K562 (cell line): Measurements from ENCODE around the gene MAMDC2. TPM values are rescaled to one million over a fixed set of nuclear protein-coding genes. Genes with fewer than 3 reads are reported as not detected.

Source experiments
- ATAC-seq: fragments of 200-7000 bp; cut with Tn5 transposase; 3 replicates; pipeline ENCODE4 v1.9.1; 2020; ENCODE audit warnings: moderate library complexity
- BruUV-seq: library from RNA; stranded (reverse); fragments of 400-500 nt; replicated peaks from 2 replicates; lab custom pipeline; 2021; lab: Mats Ljungman, UMichigan
- CTCF ChIA-PET: fragments of 300-600 bp; formaldehyde crosslinking; extraction: SDS; loops from one replicate; lab custom pipeline; 2021; ENCODE audit warnings: low intra/inter-chr PET ratio; lab: Yijun Ruan, JAX
- POLR2A ChIA-PET: fragments of 300-600, 350-650 bp; sonication (Branson Sonifier 250); formaldehyde crosslinking; extraction: SDS; loops from one replicate; lab custom pipeline; 2021; ENCODE audit warnings: antibody characterized with exemption, inconsistent platforms; lab: Yijun Ruan, JAX
- DNase-seq, 4 experiments: peaks; one replicate each; pipeline versions ENCODE4 v3.0.0 to v3.0.0-alpha.2; 2011 to 2018; ENCODE audit warnings: low spot score in 3 of 4, mixed read lengths in 3 of 4; ENCODE audit errors: extremely low read depth in 1 of 4
- FAIRE-seq: peaks from 2 replicates; lab custom pipeline; 2011; peaks lifted over from hg19 to GRCh38; lab: Jason Lieb, UNC
- H2AFZ ChIP-seq: 2 replicates; pipeline ENCODE4 v1.6.0; 2011; ENCODE audit warnings: low read depth, low read length, control low read depth, inconsistent platforms
- H3K27ac ChIP-seq: fragments of 200-600 bp; 3 replicates; pipeline ENCODE4 v1.8.0; 2011; ENCODE audit warnings: low read depth, mild to moderate bottlenecking, control low read depth, inconsistent platforms, low read length, moderate library complexity, mixed read lengths; ENCODE audit errors: extremely low read depth
- H3K27me3 ChIP-seq, 2 experiments: fragments of 300-600 bp in 1 of 2; 2 replicates in 1 of 2; 3 replicates in 1 of 2; pipeline versions ENCODE4 v1.6.0 to v1.8.0; 2011; ENCODE audit warnings: inconsistent platforms in 2 of 2, low read length in 2 of 2, mild to moderate bottlenecking in 1 of 2, mixed read lengths in 1 of 2, moderate library complexity in 1 of 2; ENCODE audit not compliant: control insufficient read depth in 2 of 2, insufficient read depth in 2 of 2
- H3K36me3 ChIP-seq: fragments of 300-600 bp; 3 replicates; pipeline ENCODE4 v1.8.0; 2011; ENCODE audit warnings: mild to moderate bottlenecking, low read length, inconsistent platforms; ENCODE audit not compliant: control insufficient read depth, insufficient read depth
- H3K4me1 ChIP-seq, 2 experiments: fragments of 200-600 bp in 1 of 2; replicated peaks in 1 of 2; 2 replicates in 1 of 2; 3 replicates in 1 of 2; pipeline versions ENCODE4 v1.5.1 to v1.8.0; 2011; ENCODE audit warnings: inconsistent platforms in 2 of 2, low read length in 2 of 2, mild to moderate bottlenecking in 1 of 2, mixed read lengths in 1 of 2, moderate library complexity in 1 of 2; ENCODE audit not compliant: control insufficient read depth in 2 of 2, insufficient read depth in 2 of 2
- H3K4me2 ChIP-seq: 2 replicates; pipeline ENCODE4 v1.6.1; 2011; ENCODE audit warnings: low read length, control low read depth, inconsistent platforms, mixed read lengths; ENCODE audit not compliant: insufficient read depth
- H3K4me3 ChIP-seq: fragments of 200-600 bp; sonication (generic), shearing (Covaris generic); 2 replicates; pipeline ENCODE4 v1.5.1; 2016; ENCODE audit warnings: control low read depth, inconsistent platforms
- H3K79me2 ChIP-seq: fragments of 200-600 bp; 3 replicates; pipeline ENCODE4 v1.8.0; 2011; ENCODE audit warnings: low read length, inconsistent platforms; ENCODE audit not compliant: control insufficient read depth, insufficient read depth
- H3K9ac ChIP-seq, 2 experiments: 2 replicates each; pipeline versions ENCODE4 v1.6.0 to v1.6.1; 2011; ENCODE audit warnings: low read depth in 2 of 2, low read length in 2 of 2, control low read depth in 1 of 2, inconsistent platforms in 1 of 2, mild to moderate bottlenecking in 1 of 2, mixed read lengths in 1 of 2; ENCODE audit not compliant: insufficient read depth in 1 of 2
- H3K9me1 ChIP-seq: one replicate; pipeline ENCODE4 v1.6.0; 2011; ENCODE audit warnings: inconsistent platforms, mild to moderate bottlenecking, low read length, moderate library complexity; ENCODE audit not compliant: control insufficient read depth, insufficient read depth
- H3K9me3 ChIP-seq: replicated peaks from 2 replicates; pipeline ENCODE4 v1.5.1; 2011; ENCODE audit warnings: low read depth, low read length, inconsistent platforms; ENCODE audit not compliant: control insufficient read depth, insufficient read depth
- H4K20me1 ChIP-seq: replicated peaks from 2 replicates; pipeline ENCODE4 v1.6.1; 2011; ENCODE audit warnings: low read length, inconsistent platforms, mixed read lengths; ENCODE audit not compliant: control insufficient read depth, insufficient read depth
- GATA2 ChIP-seq: sonication (generic); formaldehyde crosslinking; IDR thresholded peaks from 2 replicates; pipeline ENCODE4 v1.4.0; 2020; ENCODE audit warnings: mild to moderate bottlenecking, missing genetic modification reagents
- LARP7 ChIP-seq: fragments of 450-650 bp; IDR thresholded peaks from 2 replicates; pipeline ENCODE4 v1.6.1; 2016
- PML ChIP-seq: IDR thresholded peaks from 2 replicates; pipeline ENCODE4 v1.6.1; 2012; ENCODE audit warnings: low read length, inconsistent platforms
- ZBTB7A ChIP-seq: IDR thresholded peaks from 2 replicates; pipeline ENCODE4 v1.6.1; 2011; ENCODE audit warnings: low read depth, mild to moderate bottlenecking, low read length, moderate library complexity, borderline replicate concordance; ENCODE audit not compliant: control insufficient read depth
- ZNF165 ChIP-seq: fragments of 250-450 bp; sonication (Bioruptor Pico); IDR thresholded peaks from 2 replicates; pipeline ENCODE4 v1.4.0; 2020; ENCODE audit warnings: borderline replicate concordance
- ZNF445 ChIP-seq: fragments of 250-450 bp; sonication (Bioruptor Pico); IDR thresholded peaks from 2 replicates; pipeline ENCODE4 v1.4.0; 2020; ENCODE audit warnings: low read depth, mild to moderate bottlenecking, moderate library complexity
- WGBS: fragments of 100-300 bp; shearing (Covaris generic); methylation state at CpG from one replicate; pipeline ENCODE4 v1.1.6; 2016; ENCODE audit warnings: low coverage, mixed read lengths; ENCODE audit not compliant: insufficient coverage; ENCODE audit errors: missing lambda C conversion rate; 5-methylcytosine and 5-hydroxymethylcytosine counted together
- in situ Hi-C: fragments of 300-500 bp; cut with MboI; formaldehyde crosslinking; loops from 4 replicates; pipeline ENCODE4 v1.15.0; 2018; ENCODE audit warnings: inconsistent platforms, mixed read lengths
- intact Hi-C: fragments of 100-400 bp; cut with micrococcal nuclease; formaldehyde crosslinking; loops from 2 replicates; pipeline ENCODE4 v1.14.2; 2022
- polyA plus RNA-seq, 8 experiments: library from polyadenylated mRNA; depleted of rRNA in 4 of 8; stranded (reverse) in 5 of 8; unstranded in 3 of 8; fragments of >200 nt; fragmentation: Nextera tagmentation in 2 of 8; fragmentation: Illumina TruSeq in 1 of 8; extraction: Ambion mirVana in 2 of 8; extraction: Trizol in 1 of 8; gene quantifications; 2 replicates each; pipeline versions ENCODE4 v1.2.1 to v1.2.3, GENCODE V29; 2011 to 2014; ENCODE audit warnings: inconsistent platforms in 1 of 8, missing spikeins in 1 of 8
- total RNA-seq, 7 experiments: library from RNA; depleted of rRNA in 6 of 7; stranded (reverse); fragments of >200 nt in 6 of 7; fragmentation: Illumina TruSeq in 2 of 7; extraction: Trizol in 2 of 7; gene quantifications; 2 replicates each; pipeline versions ENCODE4 v1.2.1 to v1.2.3, GENCODE V29; 2011 to 2021; ENCODE audit warnings: low replicate concordance in 1 of 7
- TF ChIP-seq, protein P1 (sequence below): fragments of 450-650 bp; IDR thresholded peaks from 2 replicates; pipeline ENCODE4 v1.6.1; 2016; ENCODE audit warnings: missing biosample characterization, missing genetic modification characterization
- TF ChIP-seq, protein P2 (sequence below), 3 experiments: fragments of 200-800 bp in 1 of 3; fragments of 250-450 bp in 1 of 3; fragments of 450-650 bp in 1 of 3; sonication (Bioruptor Pico) in 1 of 3; sonication (Bioruptor generic) in 1 of 3; formaldehyde crosslinking in 1 of 3; IDR thresholded peaks; 2 replicates each; pipeline versions ENCODE4 v1.6.1 to v1.8.0; 2016 to 2022; ENCODE audit warnings: mild to moderate bottlenecking in 2 of 3, missing genetic modification characterization in 2 of 3, missing compliant biosample characterization in 1 of 3, moderate library complexity in 1 of 3
- TF ChIP-seq, protein P3 (sequence below): fragments of 450-650 bp; formaldehyde crosslinking; IDR thresholded peaks from 2 replicates; pipeline ENCODE4 v1.4.0; 2020; ENCODE audit warnings: mild to moderate bottlenecking, moderate library complexity

Gene MAMDC2
- total and polyA plus RNA-seq, 9 of the 15 experiments (the other 6 are each of a cell fraction or from before 2014, with no cell fraction given) = 0.01 to 0.03 TPM; not detected in 7

DNA sequence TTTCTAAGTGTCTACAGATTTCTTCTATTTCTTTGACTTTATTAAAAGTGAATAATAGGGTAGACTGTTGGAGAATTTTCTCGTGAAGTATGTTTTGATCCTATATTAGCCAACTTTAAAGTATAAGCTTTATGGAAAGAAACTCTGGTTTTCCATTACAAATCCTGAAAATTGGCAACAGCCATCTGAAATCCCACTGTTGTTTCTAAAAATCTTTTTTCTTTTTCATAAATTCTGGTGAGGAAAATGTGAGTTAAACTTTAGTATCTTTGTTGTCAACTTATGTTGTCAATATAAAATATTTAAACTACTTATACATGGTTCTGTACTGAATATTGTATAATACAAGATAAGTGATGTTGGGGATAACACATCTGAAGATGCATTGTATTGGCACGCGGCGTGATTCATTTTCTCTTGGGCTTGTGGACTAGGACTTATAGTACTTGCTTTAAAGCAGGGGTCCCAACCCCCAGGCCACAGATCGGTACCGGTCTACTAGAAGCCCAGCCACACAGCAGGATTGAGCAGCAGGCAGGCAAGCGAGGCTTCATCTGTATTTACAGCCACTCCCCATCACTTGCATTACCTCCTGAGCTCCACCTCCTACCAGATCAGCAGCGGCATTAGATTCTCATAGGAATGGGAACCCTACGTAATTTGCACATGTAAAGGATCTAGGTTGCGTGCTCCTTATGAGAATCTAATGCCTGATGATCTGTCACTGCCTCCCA lies 12.7 kb downstream of the MAMDC2 start:
- Histone ChIP-seq H2AFZ (no peak overlapping the region), H3K4me2 (no peak overlapping the region), H3K4me1 (no peaks in the 10 kb centered on the region), H3K9me3 (no peaks in the 10 kb centered on the region), H3K27me3 (no peaks in the 10 kb centered on the region), H3K4me3 (no peak overlapping the region), H3K9me1 (no peaks in the 10 kb centered on the region), H3K27ac (no peak overlapping the region), H3K9ac (no peak overlapping the region), H4K20me1 (no peaks in the 10 kb centered on the region), H3K36me3 (no peaks in the 10 kb centered on the region), H3K79me2 (no peaks in the 10 kb centered on the region)
- ATAC-seq (no peak), FAIRE-seq (no peak), DNase-seq (no peak)
- in situ Hi-C loops = no loop called here
- no TSS peak for BruUV-seq
- ChIA-PET POLR2A (interaction anchor here (0.6 kb wide), 1 partner anchor 436 kb away, joined by 3 read pairs; no protein-coding TSS in a partner anchor), CTCF (no interaction called here)
- TF ChIP-seq, protein P1, sequence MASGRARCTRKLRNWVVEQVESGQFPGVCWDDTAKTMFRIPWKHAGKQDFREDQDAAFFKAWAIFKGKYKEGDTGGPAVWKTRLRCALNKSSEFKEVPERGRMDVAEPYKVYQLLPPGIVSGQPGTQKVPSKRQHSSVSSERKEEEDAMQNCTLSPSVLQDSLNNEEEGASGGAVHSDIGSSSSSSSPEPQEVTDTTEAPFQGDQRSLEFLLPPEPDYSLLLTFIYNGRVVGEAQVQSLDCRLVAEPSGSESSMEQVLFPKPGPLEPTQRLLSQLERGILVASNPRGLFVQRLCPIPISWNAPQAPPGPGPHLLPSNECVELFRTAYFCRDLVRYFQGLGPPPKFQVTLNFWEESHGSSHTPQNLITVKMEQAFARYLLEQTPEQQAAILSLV = no peak
- TF ChIP-seq ZBTB7A = no peak
- TF ChIP-seq, protein P2, sequence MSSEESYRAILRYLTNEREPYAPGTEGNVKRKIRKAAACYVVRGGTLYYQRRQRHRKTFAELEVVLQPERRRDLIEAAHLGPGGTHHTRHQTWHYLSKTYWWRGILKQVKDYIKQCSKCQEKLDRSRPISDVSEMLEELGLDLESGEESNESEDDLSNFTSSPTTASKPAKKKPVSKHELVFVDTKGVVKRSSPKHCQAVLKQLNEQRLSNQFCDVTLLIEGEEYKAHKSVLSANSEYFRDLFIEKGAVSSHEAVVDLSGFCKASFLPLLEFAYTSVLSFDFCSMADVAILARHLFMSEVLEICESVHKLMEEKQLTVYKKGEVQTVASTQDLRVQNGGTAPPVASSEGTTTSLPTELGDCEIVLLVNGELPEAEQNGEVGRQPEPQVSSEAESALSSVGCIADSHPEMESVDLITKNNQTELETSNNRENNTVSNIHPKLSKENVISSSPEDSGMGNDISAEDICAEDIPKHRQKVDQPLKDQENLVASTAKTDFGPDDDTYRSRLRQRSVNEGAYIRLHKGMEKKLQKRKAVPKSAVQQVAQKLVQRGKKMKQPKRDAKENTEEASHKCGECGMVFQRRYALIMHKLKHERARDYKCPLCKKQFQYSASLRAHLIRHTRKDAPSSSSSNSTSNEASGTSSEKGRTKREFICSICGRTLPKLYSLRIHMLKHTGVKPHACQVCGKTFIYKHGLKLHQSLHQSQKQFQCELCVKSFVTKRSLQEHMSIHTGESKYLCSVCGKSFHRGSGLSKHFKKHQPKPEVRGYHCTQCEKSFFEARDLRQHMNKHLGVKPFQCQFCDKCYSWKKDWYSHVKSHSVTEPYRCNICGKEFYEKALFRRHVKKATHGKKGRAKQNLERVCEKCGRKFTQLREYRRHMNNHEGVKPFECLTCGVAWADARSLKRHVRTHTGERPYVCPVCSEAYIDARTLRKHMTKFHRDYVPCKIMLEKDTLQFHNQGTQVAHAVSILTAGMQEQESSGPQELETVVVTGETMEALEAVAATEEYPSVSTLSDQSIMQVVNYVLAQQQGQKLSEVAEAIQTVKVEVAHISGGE (CRISPR knock-in tag; IDR thresholded peaks at IDR 0.05) = no peak
- no peak for TF ChIP-seq ZNF165 (CRISPR knock-in tag)
- TF ChIP-seq PML = no peak
- no peak for TF ChIP-seq GATA2 (CRISPR knock-in tag)
- TF ChIP-seq LARP7 = no peak
- TF ChIP-seq, protein P3, sequence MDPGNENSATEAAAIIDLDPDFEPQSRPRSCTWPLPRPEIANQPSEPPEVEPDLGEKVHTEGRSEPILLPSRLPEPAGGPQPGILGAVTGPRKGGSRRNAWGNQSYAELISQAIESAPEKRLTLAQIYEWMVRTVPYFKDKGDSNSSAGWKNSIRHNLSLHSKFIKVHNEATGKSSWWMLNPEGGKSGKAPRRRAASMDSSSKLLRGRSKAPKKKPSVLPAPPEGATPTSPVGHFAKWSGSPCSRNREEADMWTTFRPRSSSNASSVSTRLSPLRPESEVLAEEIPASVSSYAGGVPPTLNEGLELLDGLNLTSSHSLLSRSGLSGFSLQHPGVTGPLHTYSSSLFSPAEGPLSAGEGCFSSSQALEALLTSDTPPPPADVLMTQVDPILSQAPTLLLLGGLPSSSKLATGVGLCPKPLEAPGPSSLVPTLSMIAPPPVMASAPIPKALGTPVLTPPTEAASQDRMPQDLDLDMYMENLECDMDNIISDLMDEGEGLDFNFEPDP (CRISPR knock-in tag) = no peak
- no peak for TF ChIP-seq ZNF445 (CRISPR knock-in tag)
- intact Hi-C loops = no loop called here
- WGBS = 1% methylated on average over 9 of the region's 10 CpGs
